Pancreas (tissue), 10 donors: Measurements from ENCODE around the gene COL8A2. TPM values are rescaled to one million over a fixed set of nuclear protein-coding genes. Genes with fewer than 3 reads are reported as not detected.

Experiments used
- ATAC-seq, 4 donors: fragments of 200-7000 bp; cut with Tn5 transposase; one replicate each; pipeline versions ENCODE4 v1.8.0 to v1.9.1; 2020; ENCODE audit warnings: mild to moderate bottlenecking in 4 of 4, moderate library complexity in 4 of 4
- DNase-seq, 6 donors: peaks; one replicate each; pipeline ENCODE4 v3.0.0-alpha.2; 2020
- FAIRE-seq: peaks from 2 replicates; lab custom pipeline; 2012; peaks lifted over from hg19 to GRCh38; lab: Jason Lieb, UNC
- H3K27ac ChIP-seq, 4 donors: fragments of 200-600 bp; sonication (generic); 1 replicate in 3 of 4; 2 replicates in 1 of 4; pipeline versions ENCODE4 v1.5.0 to v1.8.0; 2020
- H3K27me3 ChIP-seq, 4 donors: fragments of 200-600 bp; one replicate each; pipeline ENCODE4 v1.8.0; 2021
- H3K36me3 ChIP-seq, 3 donors: fragments of 200-600 bp; sonication (generic) in 1 of 3; one replicate each; pipeline versions ENCODE4 v1.5.0 to v1.8.0; 2020 to 2021
- H3K4me1 ChIP-seq, 3 donors: fragments of 200-600 bp; one replicate each; pipeline ENCODE4 v1.8.0; 2021
- H3K4me3 ChIP-seq, 4 donors: fragments of 200-600 bp; sonication (generic) in 2 of 4; one replicate each; pipeline versions ENCODE4 v1.5.0 to v1.8.0; 2020 to 2021
- H3K9me3 ChIP-seq, 4 donors: fragments of 200-600 bp; one replicate each; pipeline ENCODE4 v1.8.0; 2021
- WGBS, 2 donors: extraction: QIAGEN DNeasy Blood & Tissue Kit; methylation state at CpG; one replicate each; pipeline ENCODE4 v1.1.7; 2013; 5-methylcytosine and 5-hydroxymethylcytosine counted together
- intact Hi-C, 3 donors: fragments of 100-400 bp; cut with DNase I; formaldehyde crosslinking; loops; one replicate each; pipeline versions ENCODE4 v1.11.1 to v1.14.2; 2022
- polyA plus RNA-seq, 2 donors: library from polyadenylated mRNA; stranded (reverse); fragments of 200-250 nt; gene quantifications; one replicate each; pipeline ENCODE4 v1.2.3, GENCODE V29; 2013
- total RNA-seq, 6 donors: library from RNA; stranded (reverse); fragmentation: NEBNext Ultra II Directional in 4 of 6; extraction: Animal tissue kit (Norgen Biotek cat#: 25700) in 4 of 6; gene quantifications; one replicate each; pipeline versions ENCODE4 v1.2.1 to v1.2.4, GENCODE V29; 2021 to 2023
- TF ChIP-seq, protein P1 (sequence below), 4 donors: fragments of 200-600 bp; sonication (generic) in 3 of 4; IDR thresholded peaks; one replicate each; pipeline versions ENCODE4 v1.5.0 to v1.8.0; 2021; ENCODE audit warnings: antibody characterized with exemption in 4 of 4
- donor health status: healthy with polysubstance abuse.
- donor health status: DM: no; HTN: no; CAD: no; lungs with moderate emphysema.
- donor health status: DM: no; HTN: no; CAD: no.
- donor health status: control.
- donor health status: control.
- donor health status: Bipolar disorder and iron deficiency.
- donor health status: DM: yes; HTN: yes; CAD: no.
- donor health status: DM: no; HTN: no; CAD: no.
- donor health status: DM: no; HTN: no; CAD: no.
- donor health status: DM: yes; HTN: yes; CAD: no.

The COL8A2 gene
- total and polyA plus RNA-seq, 8 donors: 0.12 to 3.3 (median 0.36) TPM

GRCh38 chr1:36081926-36082485 lies 43.0 kb downstream of the COL8A2 start:
- Histone ChIP-seq H3K27me3 (no peaks in the 10 kb centered on the region), H3K4me3 (no peak overlapping the region), H3K27ac (no peak overlapping the region), H3K36me3 (no peaks in the 10 kb centered on the region), H3K4me1 (no peaks in the 10 kb centered on the region), H3K9me3 (no peaks in the 10 kb centered on the region)
- intact Hi-C loops: no loop called here
- ATAC-seq: no peak
- no peak for DNase-seq
- 64 to 80% methylated on average over 3 of the region's 3 CpGs for WGBS, 2 donors
- TF ChIP-seq, protein P1, sequence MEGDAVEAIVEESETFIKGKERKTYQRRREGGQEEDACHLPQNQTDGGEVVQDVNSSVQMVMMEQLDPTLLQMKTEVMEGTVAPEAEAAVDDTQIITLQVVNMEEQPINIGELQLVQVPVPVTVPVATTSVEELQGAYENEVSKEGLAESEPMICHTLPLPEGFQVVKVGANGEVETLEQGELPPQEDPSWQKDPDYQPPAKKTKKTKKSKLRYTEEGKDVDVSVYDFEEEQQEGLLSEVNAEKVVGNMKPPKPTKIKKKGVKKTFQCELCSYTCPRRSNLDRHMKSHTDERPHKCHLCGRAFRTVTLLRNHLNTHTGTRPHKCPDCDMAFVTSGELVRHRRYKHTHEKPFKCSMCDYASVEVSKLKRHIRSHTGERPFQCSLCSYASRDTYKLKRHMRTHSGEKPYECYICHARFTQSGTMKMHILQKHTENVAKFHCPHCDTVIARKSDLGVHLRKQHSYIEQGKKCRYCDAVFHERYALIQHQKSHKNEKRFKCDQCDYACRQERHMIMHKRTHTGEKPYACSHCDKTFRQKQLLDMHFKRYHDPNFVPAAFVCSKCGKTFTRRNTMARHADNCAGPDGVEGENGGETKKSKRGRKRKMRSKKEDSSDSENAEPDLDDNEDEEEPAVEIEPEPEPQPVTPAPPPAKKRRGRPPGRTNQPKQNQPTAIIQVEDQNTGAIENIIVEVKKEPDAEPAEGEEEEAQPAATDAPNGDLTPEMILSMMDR (IDR thresholded peaks at IDR 0.05): no peak
- no peak for FAIRE-seq

GRCh38 chr1:36080801-36081200 lies 44.2 kb downstream of the COL8A2 start:
- 77 to 85% methylated on average over 6 of the region's 6 CpGs for WGBS, 2 donors
- no peak overlapping the region for H3K4me3 ChIP-seq
- TF ChIP-seq, protein P1 (IDR thresholded peaks at IDR 0.05): no peak
- no peaks in the 10 kb centered on the region for H3K9me3 ChIP-seq
- FAIRE-seq: no peak
- H3K27me3 ChIP-seq: no peaks in the 10 kb centered on the region
- no peak for DNase-seq
- no peaks in the 10 kb centered on the region for H3K36me3 ChIP-seq
- no peak for ATAC-seq
- no peaks in the 10 kb centered on the region for H3K4me1 ChIP-seq
- intact Hi-C loops: no loop called here
- no peak overlapping the region for H3K27ac ChIP-seq

- intact Hi-C loops: no loop called here
- TF ChIP-seq, protein P1 (IDR thresholded peaks at IDR 0.05): no peak
- no peak for FAIRE-seq
Observed at GRCh38 chr1:36080236-36080635, 44.8 kb downstream of the COL8A2 start.

GRCh38 chr1:36076979-36077573 lies 47.9 kb downstream of the COL8A2 start:
- FAIRE-seq (no peak), DNase-seq (no peak), ATAC-seq (no peak)
- no peaks in the 10 kb centered on the region for H3K27me3 ChIP-seq
- no peak overlapping the region for H3K4me3 ChIP-seq
- TF ChIP-seq, protein P1 (IDR thresholded peaks at IDR 0.05): no peak
- H3K4me1 ChIP-seq: no peaks in the 10 kb centered on the region
- H3K27ac ChIP-seq: no peak overlapping the region
- H3K36me3 ChIP-seq: no peaks in the 10 kb centered on the region
- WGBS, 2 donors: 52 to 60% methylated on average over 4 of the region's 4 CpGs
- intact Hi-C loops: no loop called here
- no peaks in the 10 kb centered on the region for H3K9me3 ChIP-seq

More at GRCh38 chr1:36080236-36080635, 44.8 kb downstream of the COL8A2 start:
- Histone ChIP-seq H3K4me1 (no peaks in the 10 kb centered on the region), H3K27me3 (no peaks in the 10 kb centered on the region), H3K9me3 (no peaks in the 10 kb centered on the region), H3K36me3 (no peaks in the 10 kb centered on the region), H3K4me3 (no peak overlapping the region), H3K27ac (no peak overlapping the region)
- DNase-seq (no peak), ATAC-seq (no peak)
- WGBS, 2 donors: 64 to 66% methylated on average over 3 of the region's 3 CpGs

DNA sequence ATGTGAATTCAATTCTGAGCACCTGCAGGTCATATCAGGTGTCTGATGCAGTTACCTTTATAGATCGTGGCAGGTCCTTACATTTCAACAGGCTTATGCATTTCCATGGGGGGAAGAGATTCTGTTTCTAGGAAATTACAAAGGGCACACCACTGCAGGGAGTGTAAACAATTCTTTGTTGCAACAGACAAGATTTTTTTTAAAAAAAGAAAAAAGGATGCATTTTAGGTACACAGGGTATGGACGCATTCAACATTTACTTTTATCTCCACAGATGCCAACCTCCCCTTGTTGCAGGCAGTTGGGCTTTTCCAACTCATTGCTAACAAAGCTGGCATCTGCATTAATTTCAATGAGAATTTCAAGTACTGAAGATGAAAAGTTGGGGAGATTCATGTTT lies 54.7 kb downstream of the COL8A2 start:
- H3K9me3 ChIP-seq: no peaks in the 10 kb centered on the region
- H3K4me1 ChIP-seq: no peaks in the 10 kb centered on the region
- WGBS, 2 donors: 73 to 76% methylated on average over 2 of the region's 2 CpGs
- FAIRE-seq (no peak), ATAC-seq (no peak), DNase-seq (no peak)
- H3K36me3 ChIP-seq: no peaks in the 10 kb centered on the region
- TF ChIP-seq, protein P1 (IDR thresholded peaks at IDR 0.05): no peak
- H3K27ac ChIP-seq: no peak overlapping the region
- no peak overlapping the region for H3K4me3 ChIP-seq
- H3K27me3 ChIP-seq: no peaks in the 10 kb centered on the region
- intact Hi-C loops: no loop called here
